ENCODE results near the gene IL36B. TPM values are rescaled to one million over a fixed set of nuclear protein-coding genes. Genes with fewer than 3 reads are reported as not detected.

IL36B gene
- total RNA-seq, 2 donors from 2014 or later: not detected

DNA sequence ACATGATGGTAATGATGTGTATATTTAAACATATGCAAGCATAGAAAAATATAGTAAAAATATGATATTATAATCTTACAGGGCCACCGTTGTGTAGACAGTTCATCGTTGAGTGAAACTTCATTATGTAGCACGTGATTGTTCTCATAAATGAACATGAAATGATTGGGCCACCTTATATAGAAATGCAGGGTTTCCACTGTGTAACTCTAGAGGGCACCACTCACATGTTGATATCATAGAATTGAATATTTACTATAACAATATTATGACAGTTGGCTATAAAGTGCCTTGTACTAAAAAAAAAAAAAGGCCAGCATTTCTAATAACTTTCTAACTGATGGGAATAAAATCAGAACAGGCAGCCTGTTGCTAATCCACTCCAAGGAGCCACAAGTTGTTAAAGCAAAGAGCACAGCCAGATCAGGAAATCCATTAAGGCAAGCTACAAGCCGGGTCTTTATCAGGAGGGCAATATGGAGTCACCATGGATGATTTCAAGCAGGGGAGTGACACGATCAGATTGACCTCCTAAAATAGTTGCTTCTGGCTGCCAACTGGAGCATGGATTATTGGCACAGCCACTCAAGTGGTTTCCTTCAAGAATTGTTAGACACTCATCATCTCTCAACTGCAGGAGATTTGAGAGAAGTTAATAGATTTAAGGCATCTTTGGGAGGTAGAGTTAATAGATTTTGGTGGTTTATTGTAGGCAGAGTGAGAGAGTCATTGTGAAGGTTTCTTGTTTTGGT is 31.8 kb upstream of the IL36B start:
- Mint-ChIP-seq H3K27ac (peak overlapping the region; percentile 56), H3K27me3 (peaks cover 42% of the 10 kb centered on the region), H3K4me3 (no peak overlapping the region), H3K36me3 (ENCODE audit: low read depth) (peaks cover 8% of the 10 kb centered on the region), H3K4me1 (peaks cover 3% of the 10 kb centered on the region)
- DNase-seq (no peak), ATAC-seq (peak; percentile 72)
- H3K9me3 ChIP-seq (ENCODE audit: control insufficient read depth, low read length, poor library complexity, severe bottlenecking): no peaks in the 10 kb centered on the region

DNA sequence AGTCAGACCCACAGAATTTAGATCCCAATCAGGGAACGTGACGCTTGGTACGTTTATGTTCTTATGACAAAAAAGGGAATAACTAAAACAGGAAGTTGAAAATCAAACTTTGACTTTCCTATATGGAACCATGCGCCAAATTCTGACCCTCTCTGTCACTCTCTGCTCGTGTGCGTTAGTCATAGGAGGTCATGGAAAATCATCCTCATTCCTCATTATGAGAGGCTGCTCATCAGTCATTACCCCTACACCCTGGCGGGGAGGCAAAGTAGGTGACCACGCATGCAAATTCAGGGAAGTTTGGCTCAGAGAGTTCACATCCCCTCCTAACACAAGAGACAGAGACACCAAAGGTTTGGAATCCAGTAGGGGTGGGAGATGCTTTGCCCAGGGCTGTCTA is 30.6 kb upstream of the IL36B start:
- Mint-ChIP-seq H3K36me3 (ENCODE audit: low read depth) (peaks cover 8% of the 10 kb centered on the region), H3K4me1 (peaks cover 3% of the 10 kb centered on the region), H3K27me3 (peaks cover 42% of the 10 kb centered on the region), H3K4me3 (no peak overlapping the region), H3K27ac (no peak overlapping the region)
- no peak for ATAC-seq
- no peaks in the 10 kb centered on the region for H3K9me3 ChIP-seq (ENCODE audit: control insufficient read depth, low read length, poor library complexity, severe bottlenecking)
- DNase-seq: no peak

DNA sequence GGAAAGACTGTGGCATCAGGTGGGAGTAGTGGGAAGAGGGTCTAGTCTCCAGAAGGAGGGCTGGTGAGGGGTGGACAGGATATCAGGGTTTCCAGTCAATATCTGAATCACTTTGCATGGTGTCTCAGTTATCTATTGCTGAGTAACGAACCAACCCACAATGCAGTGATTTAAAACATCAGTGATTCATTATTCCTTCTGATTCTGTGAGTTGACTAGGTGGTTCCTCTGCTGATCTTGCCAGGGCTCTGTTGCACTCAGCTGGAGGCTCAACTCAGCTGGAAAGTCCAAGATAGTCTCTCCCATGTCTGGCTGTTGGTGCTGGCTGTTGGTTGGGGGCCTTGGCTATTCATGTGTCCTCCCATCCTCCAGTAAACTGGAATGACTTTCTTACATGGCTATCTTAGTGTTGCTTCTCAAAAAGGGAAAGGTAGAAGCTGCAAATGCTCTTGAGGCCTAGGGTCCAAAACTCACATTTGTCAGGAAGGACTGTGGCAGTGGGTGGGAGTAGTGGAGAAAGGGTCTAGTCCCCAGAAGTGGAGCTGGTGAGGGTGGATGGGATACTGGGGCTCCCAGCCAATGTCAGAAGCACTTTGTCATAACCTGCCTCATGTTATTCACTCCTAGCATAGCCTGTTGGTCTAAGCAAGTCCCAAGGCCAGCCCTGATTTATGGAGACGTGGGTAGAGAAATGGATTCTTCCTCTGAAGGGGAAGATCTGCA is 29.0 kb upstream of the IL36B start:
- Mint-ChIP-seq H3K27ac (peak overlapping the region; percentile 34), H3K4me1 (peaks cover 5% of the 10 kb centered on the region), H3K4me3 (no peak overlapping the region), H3K36me3 (ENCODE audit: low read depth) (peaks cover 8% of the 10 kb centered on the region), H3K27me3 (peaks cover 47% of the 10 kb centered on the region)
- no peak for ATAC-seq
- H3K9me3 ChIP-seq (ENCODE audit: control insufficient read depth, low read length, poor library complexity, severe bottlenecking): no peaks in the 10 kb centered on the region
- DNase-seq: no peak

DNA sequence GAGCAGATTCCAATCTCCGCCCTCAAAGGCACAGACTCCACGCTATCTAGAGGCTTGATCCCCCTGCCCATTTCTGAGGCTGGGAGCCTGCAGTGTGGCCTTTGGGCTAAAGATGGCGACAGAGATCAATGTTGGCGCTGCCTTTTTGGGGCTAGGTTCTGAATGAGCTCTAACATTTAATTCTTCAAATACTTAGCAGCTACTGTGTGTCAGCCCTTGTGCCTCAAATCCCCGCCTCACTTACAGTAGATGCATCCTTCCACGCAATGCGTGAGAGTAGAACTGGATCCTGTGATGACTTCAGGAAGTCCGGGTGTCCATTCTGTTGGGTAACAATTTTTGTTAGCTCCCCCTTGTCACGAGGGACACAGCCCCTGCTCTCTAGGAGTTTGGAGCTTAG is 27.5 kb upstream of the IL36B start:
- DNase-seq: peak in 1 of 3 donors; percentile 29
- Mint-ChIP-seq H3K4me1 (peaks cover 3% of the 10 kb centered on the region), H3K27ac (no peak overlapping the region), H3K36me3 (ENCODE audit: low read depth) (peaks cover 3% of the 10 kb centered on the region), H3K4me3 (no peak overlapping the region), H3K27me3 (peaks cover 46% of the 10 kb centered on the region)
- no peaks in the 10 kb centered on the region for H3K9me3 ChIP-seq (ENCODE audit: control insufficient read depth, low read length, poor library complexity, severe bottlenecking)
- ATAC-seq: peak; percentile 78

DNA sequence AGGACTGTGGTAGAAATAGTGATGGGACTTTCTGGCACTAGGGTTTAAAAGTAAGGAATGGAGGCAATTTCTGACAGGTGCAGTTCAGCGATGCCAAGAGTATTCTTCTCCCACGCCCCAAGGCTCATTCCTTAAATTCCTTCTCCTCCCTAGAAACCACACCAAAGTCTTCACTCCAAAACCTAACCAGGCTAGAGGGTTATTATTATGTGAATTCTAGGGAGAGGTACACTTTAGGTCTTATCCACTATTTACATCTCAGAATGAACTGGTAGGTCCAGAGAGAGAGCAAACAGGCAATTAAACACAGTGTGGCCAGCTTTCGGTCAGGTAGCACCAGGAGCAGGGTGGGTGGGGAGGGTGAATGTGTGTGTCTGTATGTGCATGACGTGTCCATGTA is 26.5 kb upstream of the IL36B start:
- H3K27me3 Mint-ChIP-seq: peaks cover 44% of the 10 kb centered on the region
- no peaks in the 10 kb centered on the region for H3K9me3 ChIP-seq (ENCODE audit: control insufficient read depth, low read length, poor library complexity, severe bottlenecking)
- no peaks in the 10 kb centered on the region for H3K36me3 Mint-ChIP-seq (ENCODE audit: low read depth)
- H3K4me3 Mint-ChIP-seq: no peak overlapping the region
- ATAC-seq (no peak), DNase-seq (no peak)
- H3K4me1 Mint-ChIP-seq: peaks cover 6% of the 10 kb centered on the region
- H3K27ac Mint-ChIP-seq: no peak overlapping the region

DNA sequence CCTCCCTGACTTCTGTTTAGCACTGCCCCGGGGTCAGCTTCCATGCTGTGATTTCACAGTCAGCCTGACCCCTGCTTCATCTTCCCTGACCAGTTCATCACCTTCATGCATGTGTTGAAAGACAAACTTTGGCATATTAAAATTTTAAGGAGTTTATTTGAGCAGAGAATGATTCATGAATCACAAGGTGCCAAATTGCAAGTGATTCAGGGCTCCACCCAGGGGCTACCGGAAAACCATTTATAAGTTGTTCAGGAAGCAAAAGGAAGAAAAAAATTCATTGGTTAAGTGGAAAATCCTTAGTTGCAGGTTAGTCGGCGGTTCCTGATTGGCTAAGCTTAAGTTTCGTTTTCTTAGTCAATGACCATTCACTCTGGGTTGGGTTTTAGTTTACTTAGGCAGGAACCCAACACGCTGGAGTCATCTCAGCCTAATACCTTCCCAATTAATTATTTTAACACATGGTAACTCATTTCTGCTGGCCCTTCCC is 25.7 kb upstream of the IL36B start:
- Mint-ChIP-seq H3K27ac (no peak overlapping the region), H3K4me3 (no peak overlapping the region)
- no peak for ATAC-seq

DNA sequence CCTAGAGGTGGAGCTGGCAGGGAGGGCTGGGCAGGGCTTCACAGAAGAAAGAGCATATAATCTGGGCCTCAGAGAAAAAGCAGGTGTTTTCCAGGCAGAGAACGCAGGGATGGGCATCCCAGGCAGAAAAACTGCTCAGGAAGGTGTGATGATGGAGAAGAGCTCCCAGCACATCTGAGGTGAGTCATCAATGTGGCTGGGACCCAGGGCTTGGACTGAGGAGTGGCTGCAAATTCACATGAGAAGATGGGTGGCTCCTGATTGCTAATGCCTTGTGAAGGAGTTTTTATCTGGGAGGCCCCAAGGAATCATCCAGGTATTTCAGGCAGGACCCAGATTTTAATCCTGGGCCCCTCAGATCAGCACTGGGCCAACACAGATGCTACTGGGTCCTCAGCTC is 25.3 kb upstream of the IL36B start:
- Mint-ChIP-seq H3K36me3 (ENCODE audit: low read depth) (no peaks in the 10 kb centered on the region), H3K4me1 (peaks cover 8% of the 10 kb centered on the region), H3K4me3 (no peak overlapping the region), H3K27me3 (peaks cover 43% of the 10 kb centered on the region), H3K27ac (no peak overlapping the region)
- H3K9me3 ChIP-seq (ENCODE audit: control insufficient read depth, low read length, poor library complexity, severe bottlenecking): no peaks in the 10 kb centered on the region
- ATAC-seq: no peak
- no peak for DNase-seq

More for the DNA sequence above, 25.7 kb upstream of the IL36B start:
- peaks cover 6% of the 10 kb centered on the region for H3K4me1 Mint-ChIP-seq
- DNase-seq: no peak
- H3K9me3 ChIP-seq (ENCODE audit: control insufficient read depth, low read length, poor library complexity, severe bottlenecking): no peaks in the 10 kb centered on the region
- H3K36me3 Mint-ChIP-seq (ENCODE audit: low read depth): no peaks in the 10 kb centered on the region
- peaks cover 43% of the 10 kb centered on the region for H3K27me3 Mint-ChIP-seq

DNA sequence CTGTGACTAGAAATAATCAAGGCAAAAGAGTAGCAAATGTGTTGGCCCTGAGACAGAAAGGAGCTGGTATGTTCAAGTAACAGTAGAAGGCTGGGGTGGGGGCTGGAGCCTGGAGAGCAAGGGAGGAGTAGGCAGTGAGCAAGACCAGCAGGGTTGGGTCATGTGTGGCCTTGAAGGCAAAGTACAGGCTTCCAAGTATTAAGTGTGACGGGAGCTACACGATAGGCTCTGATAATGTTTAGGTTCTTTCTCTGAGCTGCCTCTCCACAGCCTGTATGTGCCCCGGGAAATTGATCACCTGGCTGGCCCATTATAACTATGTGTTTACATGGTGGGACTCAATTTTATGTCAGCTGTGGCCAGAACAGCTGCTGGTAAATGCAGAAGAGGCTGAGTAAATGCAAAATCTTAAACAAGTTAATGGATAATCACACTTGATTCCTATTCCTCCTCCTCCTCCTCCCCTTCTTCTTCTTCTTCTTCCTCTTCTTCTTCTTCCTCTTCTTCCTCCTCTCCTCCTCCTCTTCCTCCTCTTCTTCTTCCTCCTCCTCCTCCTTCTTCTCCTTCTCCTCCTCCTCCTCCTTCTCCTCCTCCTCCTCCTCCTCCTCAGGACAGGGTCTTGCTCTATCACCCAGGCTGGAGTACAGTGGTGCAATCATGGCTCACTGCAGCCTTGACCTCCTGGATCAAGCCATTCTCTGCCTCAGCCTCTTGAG is 24.4 kb upstream of the IL36B start:
- ATAC-seq: no peak
- H3K4me3 Mint-ChIP-seq: no peak overlapping the region
- peaks cover 8% of the 10 kb centered on the region for H3K4me1 Mint-ChIP-seq
- no peaks in the 10 kb centered on the region for H3K9me3 ChIP-seq (ENCODE audit: control insufficient read depth, low read length, poor library complexity, severe bottlenecking)
- H3K27ac Mint-ChIP-seq: no peak overlapping the region
- no peak for DNase-seq
- peaks cover 50% of the 10 kb centered on the region for H3K27me3 Mint-ChIP-seq
- H3K36me3 Mint-ChIP-seq (ENCODE audit: low read depth): no peaks in the 10 kb centered on the region

DNA sequence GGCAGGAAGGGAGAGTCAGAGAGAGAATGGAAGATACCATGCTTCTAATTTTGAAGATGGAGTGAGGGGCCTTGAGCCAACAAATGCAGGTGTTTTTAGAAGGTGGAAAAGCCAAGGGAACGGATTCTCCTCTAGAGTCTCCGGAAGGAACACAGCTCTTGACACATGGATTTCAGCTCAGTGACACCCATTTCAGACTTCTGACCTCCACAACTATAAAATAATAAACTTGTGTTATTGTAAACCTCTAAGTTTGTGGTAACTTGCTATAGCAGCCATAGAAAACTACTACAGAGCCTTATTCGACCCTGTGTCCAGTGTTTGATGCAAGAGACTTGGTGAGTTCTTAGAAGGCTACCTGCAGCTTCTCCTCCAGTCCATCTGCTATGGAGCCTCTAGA is 22.9 kb upstream of the IL36B start:
- no peak overlapping the region for H3K4me3 Mint-ChIP-seq
- ATAC-seq (no peak), DNase-seq (no peak)
- H3K4me1 Mint-ChIP-seq: peaks cover 8% of the 10 kb centered on the region
- no peak overlapping the region for H3K27ac Mint-ChIP-seq
- peaks cover 39% of the 10 kb centered on the region for H3K27me3 Mint-ChIP-seq
- H3K9me3 ChIP-seq (ENCODE audit: control insufficient read depth, low read length, poor library complexity, severe bottlenecking): no peaks in the 10 kb centered on the region
- H3K36me3 Mint-ChIP-seq (ENCODE audit: low read depth): no peaks in the 10 kb centered on the region

DNA sequence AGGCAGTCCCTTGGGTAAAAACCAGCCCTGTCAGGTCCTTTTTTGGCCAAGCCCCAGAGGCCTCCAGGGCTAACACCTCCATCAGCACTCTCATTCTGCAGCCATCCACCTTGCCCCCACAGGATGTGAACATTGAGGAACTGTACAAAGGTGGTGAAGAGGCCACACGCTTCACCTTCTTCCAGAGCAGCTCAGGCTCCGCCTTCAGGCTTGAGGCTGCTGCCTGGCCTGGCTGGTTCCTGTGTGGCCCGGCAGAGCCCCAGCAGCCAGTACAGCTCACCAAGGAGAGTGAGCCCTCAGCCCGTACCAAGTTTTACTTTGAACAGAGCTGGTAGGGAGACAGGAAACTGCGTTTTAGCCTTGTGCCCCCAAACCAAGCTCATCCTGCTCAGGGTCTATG is 22.4 kb upstream of the IL36B start:
- ATAC-seq (no peak), DNase-seq (no peak)
- H3K4me1 Mint-ChIP-seq: peaks cover 8% of the 10 kb centered on the region
- H3K27ac Mint-ChIP-seq: no peak overlapping the region
- H3K4me3 Mint-ChIP-seq: no peak overlapping the region
- H3K27me3 Mint-ChIP-seq: peaks cover 37% of the 10 kb centered on the region
- H3K36me3 Mint-ChIP-seq (ENCODE audit: low read depth): no peaks in the 10 kb centered on the region
- H3K9me3 ChIP-seq (ENCODE audit: control insufficient read depth, low read length, poor library complexity, severe bottlenecking): no peaks in the 10 kb centered on the region

DNA sequence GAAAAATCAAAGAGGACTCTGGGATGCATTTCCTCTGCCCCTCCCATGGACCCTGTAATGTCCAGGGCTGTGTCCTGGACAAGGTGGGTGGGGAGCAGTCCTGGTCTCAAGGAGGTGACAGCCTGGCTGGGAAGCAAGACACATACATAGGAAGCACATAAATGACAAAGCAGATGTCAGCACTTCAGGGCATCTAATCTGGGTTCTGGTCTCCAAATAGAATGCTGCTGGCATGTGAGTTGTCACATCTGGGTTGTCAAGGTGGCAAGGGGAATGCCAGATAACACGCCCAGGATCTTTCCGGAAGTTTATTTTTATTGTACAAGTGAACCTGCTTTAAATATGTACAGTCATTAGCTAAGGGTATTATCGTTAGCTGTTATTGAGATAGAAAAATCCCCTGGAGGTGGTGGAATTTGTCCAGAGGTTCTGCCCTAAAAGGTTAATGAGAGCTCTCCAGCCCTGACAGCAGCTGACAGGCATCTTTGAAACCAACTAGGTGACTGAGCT is 20.7 kb upstream of the IL36B start:
- H3K4me1 Mint-ChIP-seq: peaks cover 8% of the 10 kb centered on the region
- no peak overlapping the region for H3K27ac Mint-ChIP-seq
- no peaks in the 10 kb centered on the region for H3K36me3 Mint-ChIP-seq (ENCODE audit: low read depth)
- H3K4me3 Mint-ChIP-seq: no peak overlapping the region
- DNase-seq (no peak), ATAC-seq (no peak)
- no peaks in the 10 kb centered on the region for H3K9me3 ChIP-seq (ENCODE audit: control insufficient read depth, low read length, poor library complexity, severe bottlenecking)
- H3K27me3 Mint-ChIP-seq: peaks cover 32% of the 10 kb centered on the region

DNA sequence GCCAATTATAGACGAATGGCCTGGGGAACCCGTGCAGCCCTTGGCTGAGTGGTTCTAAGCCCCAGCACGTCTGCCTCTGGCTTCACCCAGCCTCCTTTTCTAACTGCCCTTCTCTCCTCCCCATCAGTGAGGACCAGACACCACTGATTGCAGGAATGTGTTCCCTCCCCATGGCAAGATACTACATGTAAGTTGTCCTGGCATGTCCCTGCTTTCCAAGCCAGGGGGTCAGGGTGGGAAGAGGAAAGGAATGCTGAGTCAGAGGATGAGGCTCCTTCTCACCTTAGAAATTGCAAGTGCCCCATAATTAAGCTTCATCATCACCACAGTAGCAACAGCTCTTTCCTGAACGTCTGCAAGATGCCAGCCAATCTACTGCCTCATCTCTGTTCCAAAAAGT is 19.9 kb upstream of the IL36B start:
- DNase-seq (no peak), ATAC-seq (no peak)
- Mint-ChIP-seq H3K27ac (no peak overlapping the region), H3K4me1 (peaks cover 6% of the 10 kb centered on the region), H3K36me3 (ENCODE audit: low read depth) (no peaks in the 10 kb centered on the region), H3K27me3 (peaks cover 32% of the 10 kb centered on the region), H3K4me3 (no peak overlapping the region)
- H3K9me3 ChIP-seq (ENCODE audit: control insufficient read depth, low read length, poor library complexity, severe bottlenecking): no peaks in the 10 kb centered on the region

DNA sequence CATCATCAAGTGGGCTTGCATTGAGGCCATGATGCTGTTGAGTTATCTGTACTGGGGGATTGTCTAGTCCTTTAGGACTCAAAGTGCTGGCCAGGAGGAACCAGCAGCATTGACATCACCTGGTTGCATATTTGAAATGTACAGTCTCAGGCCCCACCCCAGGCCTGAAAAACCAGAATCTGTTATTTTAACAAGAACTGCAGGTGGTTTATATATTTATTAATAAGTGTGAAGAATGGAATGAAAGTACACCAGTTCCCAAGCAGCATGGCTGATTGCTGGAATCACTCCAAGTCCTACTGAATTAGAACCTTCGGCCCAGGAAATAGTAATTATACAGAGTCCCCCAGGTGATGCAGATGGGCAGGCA is 17.9 kb upstream of the IL36B start:
- H3K27ac Mint-ChIP-seq: no peak overlapping the region
- no peak overlapping the region for H3K4me3 Mint-ChIP-seq
- ATAC-seq (no peak), DNase-seq (no peak)
- no peaks in the 10 kb centered on the region for H3K36me3 Mint-ChIP-seq (ENCODE audit: low read depth)
- peaks cover 6% of the 10 kb centered on the region for H3K4me1 Mint-ChIP-seq
- no peaks in the 10 kb centered on the region for H3K9me3 ChIP-seq (ENCODE audit: control insufficient read depth, low read length, poor library complexity, severe bottlenecking)
- H3K27me3 Mint-ChIP-seq: peaks cover 26% of the 10 kb centered on the region

All from T-helper 17 cell (primary cell).